IPS-18c (cell line): ENCODE results near the gene CLIP1.
A peak's percentile ranks its signal among the peaks of the same experiment; 100 is the strongest.
"Not testable (repeated sequence)": the region's sequence is repeated elsewhere in the genome, so short reads cannot be mapped to it uniquely, and the experiment has no call there.

Experiments used
- H3K4me3 ChIP-seq: 2 replicates; pipeline ENCODE4 v1.7.0; 2013; ENCODE audit warnings: low read depth, mild to moderate bottlenecking, low read length, moderate library complexity; ENCODE audit not compliant: insufficient read depth
- H3K9me3 ChIP-seq: one replicate; pipeline ENCODE4 v1.6.1; 2013; ENCODE audit warnings: mild to moderate bottlenecking, low read length, moderate library complexity; ENCODE audit not compliant: control insufficient read depth, insufficient read depth

CLIP1 gene

DNA sequence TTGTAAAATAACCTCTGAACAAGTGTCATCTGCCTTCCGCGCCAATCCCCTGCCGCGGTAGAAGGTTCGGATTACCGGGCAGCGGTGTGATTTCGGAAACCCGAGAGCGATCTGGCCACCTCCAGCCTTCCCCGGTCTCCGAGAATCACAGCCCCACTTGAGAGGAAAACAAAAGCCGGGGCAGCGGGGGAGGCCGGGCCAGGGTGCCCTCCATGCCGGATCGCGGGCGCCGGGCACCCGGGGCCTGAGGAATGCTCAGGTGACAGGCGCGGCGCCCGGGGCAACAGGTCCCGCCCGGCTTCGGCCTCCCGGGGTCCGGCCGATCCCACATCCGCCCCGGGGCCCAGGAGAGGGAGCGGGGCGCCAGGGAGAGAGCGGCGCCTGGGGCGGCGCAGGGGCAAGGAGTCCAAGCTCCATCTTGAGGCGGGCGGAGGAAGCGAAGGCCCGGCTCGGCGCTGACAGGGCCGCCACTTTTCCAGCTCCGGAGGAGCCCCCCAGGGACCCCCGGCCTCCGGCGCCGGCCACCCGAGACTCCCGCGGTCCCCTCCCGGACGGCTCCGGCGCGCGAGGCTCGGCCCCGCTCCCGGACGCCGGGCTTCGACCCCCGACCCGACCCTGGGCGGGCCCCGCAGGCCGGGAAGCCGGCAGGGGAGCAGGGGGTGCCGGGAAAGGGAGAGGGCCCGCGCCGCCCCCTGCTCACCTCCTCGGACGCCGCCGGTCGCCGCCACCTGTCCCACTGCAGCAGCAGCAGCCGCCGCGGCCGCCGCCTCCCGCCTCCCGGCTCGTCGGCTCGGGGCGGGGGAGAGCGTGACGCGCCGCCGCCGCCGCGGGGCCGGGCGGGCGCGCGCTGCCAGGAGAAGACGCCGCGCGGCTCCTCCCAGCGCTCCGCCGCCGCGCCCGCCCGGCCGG is at the start of gene CLIP1:
Gene CLIP1 (minus strand): TSS at position 849 of the 909 bp plus-strand sequence. CDS start 42,217 bp downstream, outside the sequence.
- Histone ChIP-seq H3K4me3 (peak within 1 kb of the TSS; percentile 90), H3K9me3 (no peaks in the 10 kb centered on the region)

DNA sequence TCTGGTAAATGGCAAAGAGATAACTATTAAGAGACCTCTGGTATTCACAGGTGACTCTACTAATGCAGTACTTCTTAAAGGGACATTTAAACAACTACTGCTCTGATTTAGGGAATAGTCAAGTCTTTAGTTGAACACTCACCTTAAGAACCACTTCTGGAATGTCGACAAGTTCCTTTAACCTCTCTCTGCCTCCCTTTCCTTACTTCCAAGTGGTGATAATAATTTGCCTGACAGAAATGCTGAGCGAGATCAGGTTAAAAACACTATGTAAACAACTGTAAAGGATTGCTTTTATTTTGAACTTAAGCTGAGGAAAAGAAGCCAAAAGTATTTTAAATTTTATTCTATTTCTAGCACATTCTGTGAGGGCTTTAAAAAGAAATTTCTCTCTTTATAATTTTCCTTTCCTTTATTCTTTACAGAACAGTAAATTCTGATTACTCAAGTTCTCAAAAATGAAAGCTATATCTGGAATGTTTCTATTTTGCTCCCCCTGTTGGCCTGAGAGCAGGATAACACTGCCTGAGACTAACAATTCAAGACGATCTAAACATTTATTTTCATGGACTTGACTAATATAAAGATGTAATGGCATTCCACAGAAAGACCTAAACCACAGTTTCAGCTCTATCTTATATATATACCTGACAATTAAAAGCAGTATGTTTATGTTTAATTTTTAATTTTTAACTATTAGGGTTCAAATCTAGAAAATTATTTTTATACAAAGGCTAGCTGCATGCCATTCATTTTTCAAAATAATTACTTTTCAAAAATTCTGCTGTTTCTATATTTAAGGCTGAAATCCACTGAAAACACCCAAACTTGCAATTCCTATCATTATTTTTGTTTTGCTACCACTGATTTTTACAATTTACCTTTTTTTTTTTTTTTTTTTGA is 49.1 kb upstream of the CLIP1 start:
- Histone ChIP-seq H3K4me3 (no peak overlapping the region), H3K9me3 (no peaks in the 10 kb centered on the region)

DNA sequence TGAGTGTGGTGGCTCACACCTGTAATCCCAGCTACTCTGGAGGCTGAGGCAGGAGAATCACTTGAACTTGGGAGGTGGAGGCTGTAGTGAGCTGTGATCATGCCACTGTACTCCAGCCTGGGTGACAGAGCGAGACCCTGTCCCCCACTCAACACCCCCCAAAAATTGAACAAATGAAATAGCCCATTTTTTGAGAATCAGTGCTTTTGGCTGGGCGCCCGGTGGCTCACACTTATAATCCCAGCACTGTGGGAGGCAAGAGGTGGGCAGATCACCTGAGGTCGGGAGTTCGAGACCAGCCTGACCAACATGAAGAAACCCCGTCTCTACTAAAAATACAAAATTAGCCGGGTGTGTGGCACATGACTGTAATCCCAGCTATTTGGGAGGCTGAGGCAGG is 48.1 kb upstream of the CLIP1 start:
- not testable (repeated sequence) for H3K9me3 ChIP-seq, H3K4me3 ChIP-seq

GRCh38 chr12:122469856-122470255 is 47.4 kb upstream of the CLIP1 start:
- not testable (repeated sequence) for H3K9me3 ChIP-seq, H3K4me3 ChIP-seq

DNA sequence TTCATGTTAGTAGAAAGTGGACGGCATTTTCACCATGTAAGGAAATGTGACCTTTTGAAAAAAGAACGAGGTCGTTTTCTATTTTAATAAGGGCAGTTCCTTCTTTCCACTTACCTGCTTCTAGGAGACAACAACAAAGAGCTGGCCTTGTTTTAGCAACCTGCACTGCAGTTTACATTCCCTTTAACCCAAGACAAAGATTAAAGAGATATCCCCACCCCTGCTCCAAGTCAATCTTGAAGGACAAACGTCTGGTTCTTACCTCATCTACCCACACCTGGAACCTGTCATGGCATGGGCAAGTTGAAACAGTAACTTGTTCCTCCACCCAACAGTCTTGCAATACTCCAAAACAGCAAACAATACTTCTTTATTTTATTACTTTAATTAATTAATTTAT is 45.5 kb upstream of the CLIP1 start:
- no peaks in the 10 kb centered on the region for H3K9me3 ChIP-seq

DNA sequence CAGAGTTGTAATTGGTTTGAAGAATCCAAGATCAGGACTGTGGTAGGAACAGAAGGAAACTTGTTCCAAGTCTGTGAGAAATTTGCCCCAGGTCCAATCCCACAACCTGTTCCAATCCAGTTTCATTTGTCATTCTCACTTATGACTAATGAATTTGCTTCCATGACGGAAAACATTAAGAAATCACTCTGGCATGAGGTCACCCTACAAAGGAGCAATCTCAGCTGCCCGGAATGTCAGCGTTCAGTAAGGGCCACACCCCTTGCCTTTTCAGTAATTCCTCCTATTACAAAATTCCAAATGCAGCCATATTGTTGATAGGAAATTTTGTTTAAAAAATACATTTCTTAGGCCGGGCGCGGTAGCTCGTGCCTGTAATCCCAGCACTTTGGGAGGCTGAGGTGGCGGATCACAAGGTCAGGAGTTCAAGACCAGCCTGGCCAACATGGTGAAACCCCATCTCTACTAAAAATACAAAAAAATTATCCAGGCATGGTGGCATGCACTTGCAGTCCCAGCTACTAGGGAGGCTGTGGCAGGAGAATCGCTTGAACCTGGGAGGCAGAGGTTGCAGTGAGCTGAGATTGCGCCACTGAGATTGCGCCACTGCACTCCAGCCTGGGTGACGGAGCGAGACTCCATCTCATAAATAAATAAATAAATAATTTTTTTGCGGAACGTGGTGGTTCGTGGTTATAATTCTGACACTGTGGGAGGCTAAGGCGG is 42.0 kb upstream of the CLIP1 start:
- not testable (repeated sequence) for H3K9me3 ChIP-seq, H3K4me3 ChIP-seq

More for the DNA sequence above, 45.5 kb upstream of the CLIP1 start:
- H3K4me3 ChIP-seq, result no peak overlapping the region

- Histone ChIP-seq H3K4me3 (no peak overlapping the region), H3K9me3 (no peaks in the 10 kb centered on the region)
Observed at GRCh38 chr12:122460641-122461040, 38.2 kb upstream of the CLIP1 start.

DNA sequence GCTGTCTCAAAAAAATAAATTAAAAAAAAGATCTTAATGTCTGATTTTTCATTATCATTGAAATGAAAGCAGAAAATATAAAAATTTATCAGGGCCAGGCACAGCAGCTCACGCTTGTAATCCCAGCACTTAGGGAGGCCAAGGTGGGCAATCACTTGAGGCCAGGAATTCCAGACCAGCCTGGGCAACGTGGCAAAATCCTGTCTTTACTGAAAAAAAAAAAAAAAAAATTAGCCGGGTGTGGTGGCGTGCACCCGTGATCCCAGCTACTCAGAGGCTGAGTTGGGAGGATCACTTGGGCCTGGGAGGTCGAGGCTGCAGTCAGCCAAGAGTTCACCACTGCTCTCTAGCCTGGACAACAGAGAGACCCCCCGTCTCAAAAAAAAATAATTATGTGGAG is 37.6 kb upstream of the CLIP1 start:
- no peaks in the 10 kb centered on the region for H3K9me3 ChIP-seq

DNA sequence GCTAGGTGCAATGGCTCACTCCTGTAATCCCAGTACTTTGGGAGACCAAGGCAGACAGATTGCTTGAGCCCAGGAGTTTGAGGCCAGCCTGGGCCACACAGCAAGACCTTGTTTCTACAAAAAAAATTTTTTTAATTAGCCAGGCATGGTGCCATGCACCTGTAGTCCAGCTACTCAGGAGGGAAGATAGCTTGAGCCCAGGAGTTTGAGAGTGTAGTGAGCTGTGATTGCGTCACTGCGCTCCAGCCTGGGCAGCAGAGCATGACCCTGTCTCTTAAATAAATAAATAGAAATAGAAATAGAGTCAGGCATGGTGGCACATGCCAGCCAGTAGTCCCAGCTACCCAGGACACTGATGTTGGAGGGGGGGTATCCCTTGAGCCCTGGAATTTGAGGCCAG is 36.7 kb upstream of the CLIP1 start:
- Histone ChIP-seq H3K4me3 (no peak overlapping the region), H3K9me3 (no peaks in the 10 kb centered on the region)

More for the DNA sequence above, 37.6 kb upstream of the CLIP1 start:
- H3K4me3 ChIP-seq, result no peak overlapping the region

DNA sequence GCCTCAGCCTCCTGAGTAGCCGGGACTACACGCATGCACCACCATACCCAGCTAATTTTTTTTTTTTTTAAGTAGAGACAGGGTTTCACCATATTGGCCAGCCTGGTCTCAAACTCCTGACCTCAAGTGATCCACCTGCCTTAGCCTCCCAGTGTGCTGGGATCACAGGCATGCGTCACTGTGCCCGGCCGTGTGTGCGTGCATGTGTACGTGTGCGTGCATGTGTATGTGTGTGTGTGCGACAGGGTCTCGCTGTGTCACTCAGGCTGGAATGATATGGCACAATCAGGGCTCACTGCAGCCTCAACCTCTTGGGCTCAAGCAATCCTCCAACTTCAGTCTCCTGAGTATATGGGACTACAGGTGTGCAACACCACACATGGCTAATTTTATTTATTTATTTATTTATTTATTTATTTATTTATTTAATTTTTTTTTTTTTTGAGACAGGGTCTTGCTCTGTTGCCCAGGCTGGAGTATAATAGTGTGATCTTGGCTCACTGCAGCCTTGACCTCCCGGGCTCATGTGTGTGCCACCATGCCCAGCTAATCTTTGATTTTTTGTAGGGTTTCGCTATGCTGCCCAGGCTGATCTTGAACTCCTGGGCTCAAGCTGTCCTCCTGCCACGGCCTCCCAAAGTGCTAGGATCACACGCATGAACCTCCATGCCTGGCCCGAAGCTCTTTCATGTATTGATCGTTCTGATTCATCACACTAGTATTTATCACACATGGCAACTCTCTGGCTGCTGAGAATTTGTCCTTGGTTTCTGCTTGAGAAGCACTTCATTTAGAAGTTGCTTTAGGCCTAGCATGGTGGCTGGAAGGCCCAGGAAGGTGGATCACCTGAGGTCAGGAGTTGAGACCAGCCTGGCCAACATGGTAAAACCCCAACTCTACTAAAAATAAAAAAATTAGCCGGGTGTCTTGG is 35.9 kb upstream of the CLIP1 start:
- no peaks in the 10 kb centered on the region for H3K9me3 ChIP-seq
- H3K4me3 ChIP-seq, result no peak overlapping the region

DNA sequence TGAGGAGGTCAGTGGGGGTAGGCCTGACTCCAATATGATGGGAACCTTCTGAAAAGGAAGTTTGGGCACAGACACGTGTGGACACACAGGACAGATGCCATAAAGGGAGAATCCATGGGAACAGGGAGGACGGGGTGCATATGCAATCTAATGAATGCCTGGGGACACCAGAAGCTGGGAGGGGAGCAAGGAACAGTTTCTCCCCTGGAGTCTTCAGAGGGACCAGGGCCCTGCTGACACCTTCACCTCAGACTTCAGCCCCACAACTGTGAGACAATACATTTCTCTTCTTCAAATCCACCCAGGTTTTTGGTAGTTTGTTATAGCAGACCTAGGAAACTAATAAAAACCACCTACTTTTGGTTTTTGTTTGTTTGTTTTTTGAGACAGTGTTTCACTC is 35.2 kb upstream of the CLIP1 start:
- Histone ChIP-seq H3K9me3 (no peaks in the 10 kb centered on the region), H3K4me3 (no peak overlapping the region)

- H3K4me3 ChIP-seq, result no peak overlapping the region
- no peaks in the 10 kb centered on the region for H3K9me3 ChIP-seq
Observed at GRCh38 chr12:122454739-122455138, 32.3 kb upstream of the CLIP1 start.

GRCh38 chr12:122454250-122454721 is 31.8 kb upstream of the CLIP1 start:
- H3K9me3 ChIP-seq, result no peaks in the 10 kb centered on the region
- H3K4me3 ChIP-seq, result no peak overlapping the region

DNA sequence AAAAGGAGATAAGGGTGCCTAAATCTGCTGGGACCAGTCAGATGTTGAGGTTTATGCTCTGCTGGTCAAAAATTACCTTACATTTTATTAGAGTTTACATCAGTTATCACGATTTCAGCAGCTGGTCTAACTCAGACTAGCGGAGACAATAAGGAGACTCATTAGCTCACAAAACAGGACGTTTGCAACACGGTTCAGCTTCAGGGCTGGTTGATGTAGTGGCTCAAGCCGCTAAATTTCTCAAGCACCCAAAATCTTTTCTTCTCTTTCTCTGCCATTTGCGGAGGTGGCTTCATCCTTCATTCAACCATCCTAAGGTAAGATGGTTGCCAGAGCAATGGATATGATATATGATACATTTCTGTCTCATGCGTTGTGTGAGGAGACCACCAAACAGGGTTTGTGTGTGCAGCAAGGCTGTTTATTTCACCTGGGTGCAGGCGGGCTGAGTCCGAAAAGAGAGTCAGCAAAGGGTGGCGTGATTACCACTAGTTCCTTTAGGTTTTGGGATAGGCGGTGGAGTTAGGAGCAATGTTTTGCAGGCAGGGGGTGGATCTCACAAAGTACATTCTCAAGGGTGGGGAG is 30.3 kb upstream of the CLIP1 start:
- H3K9me3 ChIP-seq, result no peaks in the 10 kb centered on the region
- no peak overlapping the region for H3K4me3 ChIP-seq

- Histone ChIP-seq H3K4me3 (no peak overlapping the region), H3K9me3 (no peaks in the 10 kb centered on the region)
Observed at GRCh38 chr12:122449317-122449716, 26.8 kb upstream of the CLIP1 start.

DNA sequence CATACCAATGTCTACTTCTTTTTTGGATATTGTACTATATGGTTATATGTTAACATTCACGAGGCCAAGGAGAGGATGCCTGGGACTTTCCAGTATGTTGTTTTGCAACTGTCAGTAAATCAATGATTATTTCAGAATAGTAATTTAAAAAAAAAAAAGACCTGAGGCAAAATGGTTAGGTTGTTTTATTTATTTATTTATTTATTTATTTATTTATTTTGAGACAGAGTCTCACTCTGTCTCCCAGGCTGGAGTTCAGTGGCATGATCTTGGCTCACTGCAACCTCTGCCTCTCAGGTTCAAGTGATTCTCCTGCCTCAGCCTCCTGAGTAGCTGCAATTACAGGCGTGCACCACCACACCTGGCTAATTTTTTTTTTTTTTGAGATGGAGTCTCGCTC is 25.4 kb upstream of the CLIP1 start:
- H3K4me3 ChIP-seq, H3K9me3 ChIP-seq: not testable (repeated sequence)
